ENCODE data around the gene ODAD4.

GRCh38 chr17:41962768-41963434, 32.5 kb downstream of the ODAD4 start:
- no peak for TF ChIP-seq SP1 (IDR thresholded peaks at IDR 0.05)
- no peak for TF ChIP-seq REST (IDR thresholded peaks at IDR 0.05)

Measured in liver (tissue), 2 donors.